ENCODE measurements around the gene DAZAP2.

DAZAP2 gene

GRCh38 chr12:51238510-51239334 lies at the start of gene DAZAP2:
Gene DAZAP2 (plus strand): TSS chr12:51238826. CDS start chr12:51238908, 82 bp downstream.
- peak; percentile 98 for DNase-seq (ENCODE audit: low spot score)

GRCh38 chr12:51189790-51190355 lies 48.8 kb upstream of the DAZAP2 start:
- no peak for DNase-seq (ENCODE audit: low spot score)

- DNase-seq (ENCODE audit: low spot score): no peak
These were observed 47.8 kb upstream of the DAZAP2 start for GRCh38 chr12:51190820-51191219.

GRCh38 chr12:51191516-51192283 lies 46.9 kb upstream of the DAZAP2 start:
- DNase-seq (ENCODE audit: low spot score): no peak

- DNase-seq (ENCODE audit: low spot score): no peak
These were observed 46.3 kb upstream of the DAZAP2 start for GRCh38 chr12:51192284-51192671.

- DNase-seq (ENCODE audit: low spot score): no peak
These were observed 42.8 kb upstream of the DAZAP2 start for GRCh38 chr12:51195841-51196240.

- DNase-seq (ENCODE audit: low spot score): no peak
These were observed 42.1 kb upstream of the DAZAP2 start for GRCh38 chr12:51196547-51196946.

GRCh38 chr12:51197736-51198567 lies 40.7 kb upstream of the DAZAP2 start:
- DNase-seq (ENCODE audit: low spot score): no peak

GRCh38 chr12:51198568-51199365 lies 39.9 kb upstream of the DAZAP2 start:
- no peak for DNase-seq (ENCODE audit: low spot score)

- DNase-seq (ENCODE audit: low spot score): no peak
These were observed 39.2 kb upstream of the DAZAP2 start for GRCh38 chr12:51199366-51199945.

GRCh38 chr12:51200156-51200555 lies 38.5 kb upstream of the DAZAP2 start:
- no peak for DNase-seq (ENCODE audit: low spot score)

- DNase-seq (ENCODE audit: low spot score): no peak
These were observed 37.8 kb upstream of the DAZAP2 start for GRCh38 chr12:51200806-51201205.

GRCh38 chr12:51202718-51203117 lies 35.9 kb upstream of the DAZAP2 start:
- DNase-seq (ENCODE audit: low spot score): no peak

GRCh38 chr12:51205350-51205749 lies 33.3 kb upstream of the DAZAP2 start:
- DNase-seq (ENCODE audit: low spot score): no peak

GRCh38 chr12:51208016-51208660 lies 30.5 kb upstream of the DAZAP2 start:
- no peak for DNase-seq (ENCODE audit: low spot score)

GRCh38 chr12:51209259-51209658 lies 29.4 kb upstream of the DAZAP2 start:
- DNase-seq (ENCODE audit: low spot score): no peak

GRCh38 chr12:51210690-51211395 lies 27.8 kb upstream of the DAZAP2 start:
- DNase-seq (ENCODE audit: low spot score): no peak

- no peak for DNase-seq (ENCODE audit: low spot score)
These were observed 23.7 kb upstream of the DAZAP2 start for GRCh38 chr12:51214895-51215294.

GRCh38 chr12:51216642-51217041 lies 22.0 kb upstream of the DAZAP2 start:
- no peak for DNase-seq (ENCODE audit: low spot score)
